ENCODE data around the gene PARP12.

GRCh38 chr7:139999516-139999915 is 63.2 kb downstream of the PARP12 start:
- TF ChIP-seq POLR2A (IDR thresholded peaks at IDR 0.05): no peak
- no peak for TF ChIP-seq CTCF (IDR thresholded peaks at IDR 0.05)
